ENCODE data around the gene LDLRAD3. TPM values are rescaled to one million over a fixed set of nuclear protein-coding genes. Genes with fewer than 3 reads are reported as not detected.

LDLRAD3 gene
- total RNA-seq, 1 experiment from 2014 or later: 12.1 TPM

DNA sequence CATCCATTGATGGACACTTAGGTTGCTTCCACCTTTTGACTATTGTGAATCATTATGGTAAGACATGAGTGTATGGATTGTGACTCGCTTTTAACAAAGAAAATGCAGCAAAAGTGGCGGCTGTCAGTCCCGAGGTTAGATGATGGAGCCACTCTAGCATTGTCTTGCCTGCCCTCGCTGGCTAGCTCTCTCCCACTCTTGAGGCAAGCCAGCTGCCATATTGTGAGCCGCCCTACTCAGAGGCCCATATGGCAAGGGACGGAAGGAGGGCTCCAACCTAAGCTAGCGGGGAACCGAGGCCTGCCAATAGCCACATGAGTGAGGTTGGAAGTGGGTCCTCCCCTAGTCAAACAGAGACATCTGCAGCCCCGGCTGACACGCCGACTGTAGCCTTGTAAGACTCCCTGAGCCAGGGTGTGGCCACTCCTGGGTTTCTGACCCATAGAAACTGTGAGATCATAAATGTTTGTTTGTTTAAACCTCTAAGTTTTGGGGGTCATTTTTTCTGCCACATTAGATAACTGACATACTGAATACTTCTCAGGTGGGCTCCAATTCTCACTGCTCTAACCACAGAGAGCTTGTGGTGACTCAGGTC is 160.2 kb downstream of the LDLRAD3 start:
- H3K36me3 Mint-ChIP-seq (ENCODE audit: insufficient read depth in 1 of 3, low read depth in 3 of 3): peaks cover 30 to 43% (median 43%) of the 10 kb centered on the region in 3 experiments
- peak overlapping the region in 1 of 3 experiments; percentile 98; a peak in 2 of 7 replicates for H3K27ac Mint-ChIP-seq

More for the DNA sequence above, 160.2 kb downstream of the LDLRAD3 start:
- Histone ChIP-seq H3K9ac (ENCODE audit: extremely low read depth, insufficient read length, low read length) (no peak overlapping the region), H4K91ac (ENCODE audit: insufficient read length, low read depth, low read length) (peak overlapping the region; percentile 9), H2BK5ac (ENCODE audit: insufficient read length, low read length) (no peak overlapping the region), H4K5ac (ENCODE audit: insufficient read length, low read depth, low read length) (no peak overlapping the region), H3K79me2 (ENCODE audit: insufficient read depth, low read length) (no peaks in the 10 kb centered on the region), H3K18ac (ENCODE audit: insufficient read length, low read depth, low read length) (peak overlapping the region; percentile 61), H3K27ac (ENCODE audit: insufficient read length, low read depth, low read length) (peak overlapping the region; percentile 44), H3K9me3 (ENCODE audit: control insufficient read depth, low read depth, low read length) (no peaks in the 10 kb centered on the region), H2BK20ac (ENCODE audit: low read depth, low read length, poor library complexity, severe bottlenecking) (no peak overlapping the region), H3K23ac (ENCODE audit: insufficient read length, low read depth, low read length) (no peak overlapping the region), H4K8ac (replicated peaks; ENCODE audit: insufficient read length, low read depth, low read length) (no peak overlapping the region), H2BK15ac (ENCODE audit: low read depth, low read length) (no peak overlapping the region; the same call in 1 of the 2 replicates), H2BK120ac (ENCODE audit: low read depth, low read length, poor library complexity, severe bottlenecking) (no peak overlapping the region), H2AK5ac (ENCODE audit: insufficient read length, low read length) (no peak overlapping the region), H3T11ph (ENCODE audit: low read length) (no peak overlapping the region), H2BK12ac (ENCODE audit: insufficient read length, low read depth, low read length) (no peak overlapping the region), H3K23me2 (ENCODE audit: insufficient read length, low read depth, low read length, poor library complexity, severe bottlenecking) (no peaks in the 10 kb centered on the region), H3K14ac (ENCODE audit: insufficient read depth, low read length) (no peak overlapping the region; the same call in 1 of the 2 replicates), H3K4me2 (ENCODE audit: insufficient read depth, insufficient read length, low read length) (no peak overlapping the region), H3K4ac (ENCODE audit: low read depth, low read length) (no peak overlapping the region; the same call in 1 of the 2 replicates), H3K4me1 (ENCODE audit: insufficient read depth, low read length) (peaks cover 17% of the 10 kb centered on the region), H2AFZ (ENCODE audit: low read length) (no peak overlapping the region), H3K27me3 (ENCODE audit: insufficient read depth, low read length) (no peaks in the 10 kb centered on the region), H3K79me1 (ENCODE audit: insufficient read depth, low read depth, low read length, poor library complexity, severe bottlenecking) (no peaks in the 10 kb centered on the region), H4K20me1 (ENCODE audit: control insufficient read depth, insufficient read depth, insufficient read length) (no peaks in the 10 kb centered on the region), H3K56ac (ENCODE audit: insufficient read length, low read depth, low read length) (no peak overlapping the region)
- H3K4me1 Mint-ChIP-seq: peaks cover 33 to 37% of the 10 kb centered on the region in 2 experiments
- TF ChIP-seq, protein P1, sequence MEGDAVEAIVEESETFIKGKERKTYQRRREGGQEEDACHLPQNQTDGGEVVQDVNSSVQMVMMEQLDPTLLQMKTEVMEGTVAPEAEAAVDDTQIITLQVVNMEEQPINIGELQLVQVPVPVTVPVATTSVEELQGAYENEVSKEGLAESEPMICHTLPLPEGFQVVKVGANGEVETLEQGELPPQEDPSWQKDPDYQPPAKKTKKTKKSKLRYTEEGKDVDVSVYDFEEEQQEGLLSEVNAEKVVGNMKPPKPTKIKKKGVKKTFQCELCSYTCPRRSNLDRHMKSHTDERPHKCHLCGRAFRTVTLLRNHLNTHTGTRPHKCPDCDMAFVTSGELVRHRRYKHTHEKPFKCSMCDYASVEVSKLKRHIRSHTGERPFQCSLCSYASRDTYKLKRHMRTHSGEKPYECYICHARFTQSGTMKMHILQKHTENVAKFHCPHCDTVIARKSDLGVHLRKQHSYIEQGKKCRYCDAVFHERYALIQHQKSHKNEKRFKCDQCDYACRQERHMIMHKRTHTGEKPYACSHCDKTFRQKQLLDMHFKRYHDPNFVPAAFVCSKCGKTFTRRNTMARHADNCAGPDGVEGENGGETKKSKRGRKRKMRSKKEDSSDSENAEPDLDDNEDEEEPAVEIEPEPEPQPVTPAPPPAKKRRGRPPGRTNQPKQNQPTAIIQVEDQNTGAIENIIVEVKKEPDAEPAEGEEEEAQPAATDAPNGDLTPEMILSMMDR (conservative IDR thresholded peaks at IDR 0.05): no peak
- H3K9me3 Mint-ChIP-seq: peaks cover 0 to 8% of the 10 kb centered on the region in 2 experiments; a peak in 4 of 5 replicates
- H3K27me3 Mint-ChIP-seq (ENCODE audit: low read depth): no peaks in the 10 kb centered on the region
- no peak overlapping the region for H3K4me3 Mint-ChIP-seq
- no CpG with 5 or more reads among the region's 11 CpGs for WGBS (ENCODE audit: extremely low coverage, insufficient read length, low lambda C conversion rate)
- no peak for DNase-seq
